Caco-2 (cell line): ENCODE results near the gene IL1F10. TPM values are rescaled to one million over a fixed set of nuclear protein-coding genes. Genes with fewer than 3 reads are reported as not detected.

Experiments used
- BruUV-seq: library from RNA; stranded (reverse); fragments of 400-500 nt; replicated peaks from 2 replicates; lab custom pipeline; 2021; lab: Mats Ljungman, UMichigan
- CTCF ChIA-PET: fragments of 300-600 bp; sonication (Branson Sonifier 250); formaldehyde crosslinking; loops from one replicate; lab custom pipeline; 2022; ENCODE audit warnings: antibody characterized with exemption; lab: Charles Lee
- POLR2A ChIA-PET: fragments of 300-600 bp; sonication (Branson Sonifier 250); formaldehyde crosslinking; loops from one replicate; lab custom pipeline; 2022; ENCODE audit warnings: antibody characterized with exemption; lab: Charles Lee
- DNase-seq, 2 experiments: peaks; one replicate each; pipeline versions ENCODE4 v3.0.0 to v3.0.0-alpha.2; 2020 to 2022
- H3K27me3 ChIP-seq: replicated peaks from 2 replicates; pipeline ENCODE4 v1.6.0; 2011; ENCODE audit warnings: low read length; ENCODE audit not compliant: control insufficient read depth, insufficient read depth
- H3K36me3 ChIP-seq: 2 replicates; pipeline ENCODE4 v1.5.1; 2011; ENCODE audit warnings: low read length; ENCODE audit not compliant: control insufficient read depth, insufficient read depth
- H3K4me1 ChIP-seq: fragments of 250-450 bp; sonication (Bioruptor Pico); 2 replicates; pipeline ENCODE4 v1.5.1; 2020; ENCODE audit warnings: mild to moderate bottlenecking
- H3K4me3 ChIP-seq: 2 replicates; pipeline ENCODE4 v1.5.1; 2011; ENCODE audit warnings: low read depth, mild to moderate bottlenecking, control low read depth, low read length
- H3K9me3 ChIP-seq: fragments of 250-450 bp; sonication (Bioruptor Pico); 2 replicates; pipeline ENCODE4 v1.5.1; 2020; ENCODE audit warnings: mild to moderate bottlenecking, moderate library complexity
- H3K27ac Mint-ChIP-seq: one replicate; pipeline ENCODE4 v1.8.0; 2022; ENCODE audit warnings: mixed read lengths; ENCODE audit not compliant: unreplicated experiment
- H3K27me3 Mint-ChIP-seq: one replicate; pipeline ENCODE4 v1.8.0; 2022; ENCODE audit warnings: mixed read lengths; ENCODE audit not compliant: insufficient read depth, unreplicated experiment
- H3K36me3 Mint-ChIP-seq: one replicate; pipeline ENCODE4 v1.8.0; 2022; ENCODE audit warnings: mild to moderate bottlenecking, mixed read lengths; ENCODE audit not compliant: insufficient read depth, unreplicated experiment
- H3K4me1 Mint-ChIP-seq: one replicate; pipeline ENCODE4 v1.8.0; 2022; ENCODE audit warnings: low read depth, mixed read lengths; ENCODE audit not compliant: unreplicated experiment
- H3K4me3 Mint-ChIP-seq: one replicate; pipeline ENCODE4 v1.8.0; 2022; ENCODE audit warnings: mild to moderate bottlenecking, moderate library complexity, mixed read lengths; ENCODE audit not compliant: unreplicated experiment
- H3K9me3 Mint-ChIP-seq: one replicate; pipeline ENCODE4 v1.8.0; 2022; ENCODE audit warnings: mixed read lengths; ENCODE audit not compliant: unreplicated experiment
- intact Hi-C: fragments of 100-400 bp; cut with micrococcal nuclease; formaldehyde crosslinking; loops from one replicate; pipeline ENCODE4 v1.10.0; 2022; ENCODE audit not compliant: unreplicated experiment
- total RNA-seq: library from RNA; stranded (reverse); gene quantifications from 2 replicates; pipeline ENCODE4 v1.2.3, GENCODE V29; 2022
- TF ChIP-seq, protein P1 (sequence below), 2 experiments: fragments of 200-600 bp in 1 of 2; IDR thresholded peaks; 1 replicate in 1 of 2; 2 replicates in 1 of 2; pipeline versions ENCODE4 v1.5.1 to v1.8.0; 2011 to 2022; ENCODE audit warnings: antibody characterized with exemption in 1 of 2, control low read depth in 1 of 2, inconsistent platforms in 1 of 2, low read depth in 1 of 2, low read length in 1 of 2, mild to moderate bottlenecking in 1 of 2, moderate library complexity in 1 of 2; ENCODE audit not compliant: insufficient read depth in 1 of 2, severe bottlenecking in 1 of 2, unreplicated experiment in 1 of 2

IL1F10 gene
- total RNA-seq, 1 experiment from 2014 or later = not detected

GRCh38 chr2:113068706-113069485 lies 1.1 kb downstream of the IL1F10 start:
- Mint-ChIP-seq H3K27ac (peak overlapping the region; percentile 86), H3K27me3 (no peaks in the 10 kb centered on the region), H3K4me3 (peak overlapping the region; percentile 54), H3K4me1 (peaks cover 21% of the 10 kb centered on the region), H3K9me3 (peaks cover 16% of the 10 kb centered on the region), H3K36me3 (no peaks in the 10 kb centered on the region)
- Histone ChIP-seq H3K27me3 (no peaks in the 10 kb centered on the region), H3K4me1 (peaks cover 29% of the 10 kb centered on the region), H3K4me3 (no peak overlapping the region), H3K9me3 (peaks cover 10% of the 10 kb centered on the region), H3K36me3 (no peaks in the 10 kb centered on the region)
- no TSS peak for BruUV-seq
- peak; percentile 60 to 70 for DNase-seq
- ChIA-PET CTCF (interaction anchor here (0.6 kb wide), 1 partner anchor 135 kb away, joined by 3 read pairs; no protein-coding TSS in a partner anchor), POLR2A (no interaction called here)
- intact Hi-C loops = no loop called here
- TF ChIP-seq, protein P1, sequence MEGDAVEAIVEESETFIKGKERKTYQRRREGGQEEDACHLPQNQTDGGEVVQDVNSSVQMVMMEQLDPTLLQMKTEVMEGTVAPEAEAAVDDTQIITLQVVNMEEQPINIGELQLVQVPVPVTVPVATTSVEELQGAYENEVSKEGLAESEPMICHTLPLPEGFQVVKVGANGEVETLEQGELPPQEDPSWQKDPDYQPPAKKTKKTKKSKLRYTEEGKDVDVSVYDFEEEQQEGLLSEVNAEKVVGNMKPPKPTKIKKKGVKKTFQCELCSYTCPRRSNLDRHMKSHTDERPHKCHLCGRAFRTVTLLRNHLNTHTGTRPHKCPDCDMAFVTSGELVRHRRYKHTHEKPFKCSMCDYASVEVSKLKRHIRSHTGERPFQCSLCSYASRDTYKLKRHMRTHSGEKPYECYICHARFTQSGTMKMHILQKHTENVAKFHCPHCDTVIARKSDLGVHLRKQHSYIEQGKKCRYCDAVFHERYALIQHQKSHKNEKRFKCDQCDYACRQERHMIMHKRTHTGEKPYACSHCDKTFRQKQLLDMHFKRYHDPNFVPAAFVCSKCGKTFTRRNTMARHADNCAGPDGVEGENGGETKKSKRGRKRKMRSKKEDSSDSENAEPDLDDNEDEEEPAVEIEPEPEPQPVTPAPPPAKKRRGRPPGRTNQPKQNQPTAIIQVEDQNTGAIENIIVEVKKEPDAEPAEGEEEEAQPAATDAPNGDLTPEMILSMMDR (IDR thresholded peaks at IDR 0.05; ENCODE audit: insufficient read depth in 1 of 2, low read depth in 1 of 2, low read length in 1 of 2, severe bottlenecking in 1 of 2, unreplicated experiment in 1 of 2) = no peak

GRCh38 chr2:113069676-113070605 lies 2.2 kb downstream of the IL1F10 start:
- Histone ChIP-seq H3K4me3 (no peak overlapping the region), H3K36me3 (no peaks in the 10 kb centered on the region), H3K27me3 (no peaks in the 10 kb centered on the region), H3K9me3 (peaks cover 10% of the 10 kb centered on the region; the same call in 1 of the 2 replicates), H3K4me1 (peaks cover 29% of the 10 kb centered on the region)
- Mint-ChIP-seq H3K27me3 (no peaks in the 10 kb centered on the region), H3K4me1 (peaks cover 21% of the 10 kb centered on the region), H3K27ac (peak overlapping the region; percentile 86), H3K36me3 (no peaks in the 10 kb centered on the region), H3K4me3 (peak overlapping the region; percentile 54), H3K9me3 (peaks cover 16% of the 10 kb centered on the region)
- no TSS peak for BruUV-seq
- intact Hi-C loops = no loop called here
- TF ChIP-seq, protein P1 (IDR thresholded peaks at IDR 0.05; ENCODE audit: insufficient read depth in 1 of 2, low read depth in 1 of 2, low read length in 1 of 2, severe bottlenecking in 1 of 2, unreplicated experiment in 1 of 2) = no peak
- ChIA-PET POLR2A (no interaction called here), CTCF (interaction anchor here (0.6 kb wide), 1 partner anchor 134 kb away, joined by 3 read pairs; no protein-coding TSS in a partner anchor)
- no peak for DNase-seq

- no peaks in the 10 kb centered on the region for H3K36me3 Mint-ChIP-seq
- Histone ChIP-seq H3K4me1 (peaks cover 29% of the 10 kb centered on the region), H3K36me3 (no peaks in the 10 kb centered on the region), H3K4me3 (no peak overlapping the region), H3K27me3 (no peaks in the 10 kb centered on the region), H3K9me3 (peaks cover 7% of the 10 kb centered on the region; the same call in 1 of the 2 replicates)
- no peaks in the 10 kb centered on the region for H3K27me3 Mint-ChIP-seq
- no peak overlapping the region for H3K4me3 Mint-ChIP-seq
- ChIA-PET CTCF (no interaction called here), POLR2A (no interaction called here)
- H3K4me1 Mint-ChIP-seq = peaks cover 21% of the 10 kb centered on the region
- DNase-seq = no peak
- BruUV-seq = no TSS peak
- peaks cover 10% of the 10 kb centered on the region for H3K9me3 Mint-ChIP-seq
- intact Hi-C loops = no loop called here
- TF ChIP-seq, protein P1 (IDR thresholded peaks at IDR 0.05; ENCODE audit: insufficient read depth in 1 of 2, low read depth in 1 of 2, low read length in 1 of 2, severe bottlenecking in 1 of 2, unreplicated experiment in 1 of 2) = no peak
- H3K27ac Mint-ChIP-seq = no peak overlapping the region
These were observed 2.8 kb downstream of the IL1F10 start for GRCh38 chr2:113070606-113070975.
